NCI-H1930 (cell line): ENCODE measurements around the gene MYBBP1A.

ENCODE experiments used
- DNase-seq, 2 experiments: peaks; one replicate each; lab custom pipeline; 2025; lab: John Stamatoyannopoulos, UW

Gene MYBBP1A

DNA sequence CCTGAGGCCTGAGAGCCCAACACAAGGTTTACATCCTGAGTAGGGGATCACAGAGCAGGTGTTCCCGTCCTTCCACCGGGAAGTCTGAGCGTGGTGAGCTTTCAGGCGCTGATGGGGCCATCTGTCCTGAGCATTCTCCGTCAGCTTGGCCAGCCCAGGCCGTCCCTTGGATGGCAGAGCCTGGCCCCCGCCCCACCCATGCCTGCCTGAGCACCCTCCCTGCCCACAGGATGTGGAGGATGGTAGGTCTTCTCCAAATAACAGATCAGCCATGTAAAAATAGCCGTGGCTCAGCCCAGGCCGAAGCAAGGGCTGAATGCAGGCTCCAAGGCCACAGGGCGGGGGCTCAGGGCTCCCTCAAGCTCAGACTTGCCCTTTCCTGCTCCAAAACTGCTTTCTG, 36.3 kb downstream of the MYBBP1A start:
- no peak for DNase-seq

DNA sequence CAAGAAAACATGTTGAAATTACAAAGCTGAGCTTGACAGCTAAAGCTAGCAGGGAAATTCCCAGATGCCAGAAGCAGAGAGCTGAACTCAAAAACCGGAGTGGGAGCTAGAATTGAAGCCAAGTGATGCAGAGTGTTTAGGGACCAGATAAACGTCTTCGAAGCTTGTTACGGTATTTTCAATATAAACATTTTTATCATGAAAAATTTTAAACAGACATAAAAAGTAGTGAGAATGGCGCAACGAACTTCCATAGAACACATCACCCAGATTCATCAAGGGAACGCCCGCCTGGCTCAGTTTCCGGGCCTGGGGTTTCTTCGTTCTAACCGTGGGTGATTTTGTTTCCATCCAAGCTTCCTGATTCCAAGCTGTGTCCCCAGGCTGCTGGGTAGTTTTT, 38.4 kb downstream of the MYBBP1A start:
- no peak for DNase-seq

DNA sequence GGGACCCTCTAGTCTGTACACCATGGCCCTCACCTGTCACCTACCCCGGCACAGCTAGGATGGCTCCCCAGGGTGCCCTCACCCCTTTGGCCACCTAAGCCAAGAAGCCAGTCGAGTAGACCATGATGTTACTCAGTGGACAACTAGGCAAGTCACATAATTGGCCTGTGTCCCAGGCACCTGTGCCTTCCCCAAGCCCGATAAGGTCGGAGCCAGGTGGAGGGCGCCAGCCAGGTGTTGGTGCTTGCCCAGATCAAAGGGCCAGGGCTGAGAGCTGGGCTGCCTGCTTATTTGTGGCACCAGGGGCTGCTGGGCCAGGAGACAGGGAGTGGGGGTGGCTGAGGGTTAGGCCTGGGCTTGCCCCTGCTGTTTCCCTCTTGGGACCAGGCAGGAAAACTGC, 39.7 kb downstream of the MYBBP1A start:
- no peak for DNase-seq

DNA sequence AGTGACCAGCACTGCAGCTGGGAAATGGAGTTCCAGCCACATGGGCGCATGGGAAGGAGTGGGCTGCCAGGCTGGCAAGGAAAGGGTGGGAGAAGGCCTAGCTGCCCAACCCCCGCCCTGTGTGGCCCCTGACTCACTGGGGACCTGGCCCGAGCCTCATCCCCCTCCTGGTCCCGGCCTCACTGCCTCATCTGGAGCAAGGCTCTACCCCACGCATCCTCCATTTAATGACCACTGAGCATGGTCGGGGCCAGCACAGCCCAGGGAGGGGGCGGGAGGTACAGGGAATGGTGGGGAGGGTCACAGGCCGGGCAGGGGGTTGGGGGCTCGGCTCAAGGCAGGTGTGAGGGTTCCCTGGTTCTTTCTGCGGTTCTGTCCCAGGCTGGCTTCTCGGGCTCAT, 40.4 kb downstream of the MYBBP1A start:
- DNase-seq = no peak

DNA sequence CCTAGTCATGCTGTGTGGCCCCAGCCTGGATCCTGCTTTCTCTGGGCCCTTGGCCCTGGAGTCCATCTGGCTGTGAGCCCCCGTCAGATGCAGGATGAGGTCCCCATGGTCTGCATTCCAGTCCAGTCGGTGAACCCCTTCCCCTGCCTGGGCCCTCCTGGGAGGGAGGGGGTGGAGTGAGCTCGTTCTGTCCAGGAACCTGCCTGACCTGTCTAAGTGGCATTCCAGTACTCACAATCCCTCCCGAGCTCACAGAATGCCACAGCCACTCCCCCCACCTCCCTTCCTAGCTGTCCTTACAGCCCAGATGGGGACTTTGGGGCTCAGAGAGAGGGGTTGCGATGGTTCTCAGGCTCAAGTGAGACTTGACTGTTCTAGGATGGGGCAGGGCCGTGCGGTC, 41.0 kb downstream of the MYBBP1A start:
- DNase-seq = no peak

DNA sequence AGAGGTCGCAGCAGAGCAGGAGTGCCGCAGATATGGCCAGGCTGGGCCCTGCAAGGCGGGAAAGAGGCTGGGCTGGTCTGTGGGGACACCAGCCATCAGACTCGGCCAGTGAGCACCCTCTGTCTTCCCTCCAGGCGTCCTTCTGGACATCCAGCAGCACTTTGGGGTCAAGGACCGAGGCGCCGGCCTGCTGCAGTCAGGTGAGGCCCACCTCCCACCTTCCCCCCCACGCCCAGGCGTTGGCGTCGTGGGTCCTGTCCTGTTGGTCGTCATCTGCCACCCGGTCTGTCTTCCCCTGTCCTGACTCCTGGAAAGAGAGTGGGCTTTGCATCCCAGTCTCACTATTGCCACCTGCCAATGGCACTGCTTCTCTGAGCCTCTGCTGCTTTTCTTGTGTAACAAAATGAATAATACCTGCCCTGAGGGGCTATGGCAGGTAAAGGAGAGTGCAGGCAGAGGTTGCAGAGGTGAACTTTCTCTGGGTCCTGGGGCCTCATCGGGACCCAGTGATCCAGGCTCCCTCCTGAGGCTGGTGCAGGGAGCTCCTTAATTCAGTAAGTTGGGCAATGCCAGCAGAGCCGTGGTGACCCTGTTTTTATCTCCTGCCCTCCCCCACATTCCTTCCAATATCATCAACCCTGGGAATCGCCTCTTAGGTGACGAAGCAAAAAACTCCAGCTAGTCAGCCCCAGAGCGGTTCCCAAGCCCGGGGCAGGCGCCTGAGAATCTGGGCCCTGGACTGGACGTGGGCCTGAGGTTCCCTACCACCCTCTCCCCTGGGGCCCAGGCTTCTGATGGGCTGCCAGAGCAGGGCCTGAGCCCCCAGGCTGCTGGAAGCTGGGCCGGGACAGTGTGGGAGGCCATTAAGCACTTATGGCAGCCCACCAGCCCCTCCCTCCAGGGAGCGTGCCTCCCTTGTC, 41.8 kb downstream of the MYBBP1A start:
- no peak for DNase-seq

DNA sequence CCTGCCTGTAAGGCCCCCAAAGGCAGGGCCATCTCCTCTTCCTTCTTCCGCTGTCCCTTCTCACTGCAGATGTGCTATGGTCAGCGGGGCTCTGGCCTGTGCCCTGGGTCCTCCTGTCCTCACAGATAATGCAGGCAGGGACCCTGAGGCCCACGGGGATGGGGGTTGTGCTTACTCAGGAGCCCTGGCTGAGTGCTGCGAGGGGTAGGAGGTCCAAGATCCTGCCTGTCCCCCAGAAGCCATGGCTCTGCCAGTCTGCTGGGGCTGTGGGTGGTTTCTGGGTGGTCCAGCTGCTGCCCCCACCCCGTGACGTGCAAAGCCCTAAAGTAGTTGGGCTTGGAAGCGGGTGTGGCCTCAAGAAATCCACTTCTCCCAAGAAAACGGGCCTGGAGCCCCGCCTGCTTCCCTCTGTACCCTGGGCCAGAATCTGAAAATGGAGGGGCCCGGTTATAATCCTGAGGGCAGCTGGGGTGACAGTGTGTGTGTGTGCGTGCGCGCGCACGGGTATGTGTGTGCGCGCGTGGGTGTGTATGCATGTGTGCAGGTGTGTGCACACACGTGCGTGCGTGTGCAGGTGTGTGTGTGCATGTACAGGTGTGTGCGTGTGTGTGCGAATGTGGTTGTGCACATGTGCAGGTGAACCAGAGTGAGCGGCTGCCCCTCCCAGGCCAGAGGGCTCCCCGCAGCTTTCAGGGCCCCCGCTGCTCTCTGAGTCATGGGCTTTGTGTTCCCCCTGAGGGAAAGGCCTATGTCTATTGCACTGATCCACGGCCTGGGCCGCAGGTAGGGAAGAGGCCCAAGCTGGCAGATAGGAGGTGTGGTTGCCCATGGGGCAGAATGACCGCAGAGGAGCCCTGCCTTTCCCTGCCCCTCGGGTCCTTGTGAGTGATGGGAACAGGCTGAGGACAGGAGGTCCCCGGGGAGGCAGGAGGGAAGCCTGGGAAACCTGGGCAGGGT, 42.8 kb downstream of the MYBBP1A start:
- no peak for DNase-seq

DNA sequence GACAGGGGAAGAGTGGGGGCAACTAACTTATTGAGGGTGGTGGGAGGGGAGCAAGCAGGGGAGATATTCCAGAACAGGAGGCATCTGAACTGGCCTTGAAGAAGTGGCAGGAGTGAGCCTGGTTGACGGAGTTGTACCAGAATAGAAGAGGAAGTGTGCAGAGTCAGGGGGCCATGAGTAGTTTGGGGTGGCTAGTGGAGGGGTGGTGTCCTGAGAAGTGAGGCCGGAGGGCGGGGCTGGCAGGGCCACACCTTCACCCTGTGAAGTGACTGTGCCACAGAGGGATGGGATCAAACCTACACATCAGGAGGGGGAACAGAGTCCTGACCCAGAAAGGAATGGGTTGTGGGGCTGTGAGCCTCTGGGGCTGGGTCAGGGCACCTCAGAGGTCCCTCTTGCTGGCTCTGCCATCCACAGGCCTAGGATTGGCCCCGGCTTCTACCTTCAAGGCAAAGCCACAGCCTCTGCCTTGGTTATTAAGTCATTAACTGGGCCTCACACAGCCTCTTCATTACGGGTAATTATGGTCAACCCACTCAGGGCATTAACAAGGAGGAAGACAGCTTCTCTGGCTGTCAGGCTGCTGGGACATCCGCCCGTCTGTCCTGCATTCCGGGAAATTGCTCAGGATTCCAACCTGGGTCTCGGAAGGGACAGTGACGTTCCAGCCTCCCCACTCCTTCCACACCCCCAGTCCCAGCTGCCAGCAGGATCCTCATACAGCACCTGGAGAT, 43.8 kb downstream of the MYBBP1A start:
- DNase-seq = no peak

DNA sequence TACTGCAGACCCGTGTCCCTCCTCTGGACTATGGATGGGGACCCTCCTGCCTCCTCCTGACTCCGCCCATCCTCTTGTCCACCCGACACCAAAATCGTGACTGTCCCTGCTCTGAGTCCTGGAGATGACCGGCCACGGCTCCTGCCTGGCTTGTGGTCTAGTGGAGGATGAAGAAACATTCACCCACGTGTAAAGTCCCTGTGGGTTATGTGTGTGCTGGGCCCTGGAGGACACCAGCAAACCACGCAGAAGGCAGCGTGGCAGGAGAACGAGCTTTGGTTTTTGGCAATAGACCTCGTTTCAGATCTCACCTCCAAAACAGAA, 44.6 kb downstream of the MYBBP1A start:
- DNase-seq = no peak

DNA sequence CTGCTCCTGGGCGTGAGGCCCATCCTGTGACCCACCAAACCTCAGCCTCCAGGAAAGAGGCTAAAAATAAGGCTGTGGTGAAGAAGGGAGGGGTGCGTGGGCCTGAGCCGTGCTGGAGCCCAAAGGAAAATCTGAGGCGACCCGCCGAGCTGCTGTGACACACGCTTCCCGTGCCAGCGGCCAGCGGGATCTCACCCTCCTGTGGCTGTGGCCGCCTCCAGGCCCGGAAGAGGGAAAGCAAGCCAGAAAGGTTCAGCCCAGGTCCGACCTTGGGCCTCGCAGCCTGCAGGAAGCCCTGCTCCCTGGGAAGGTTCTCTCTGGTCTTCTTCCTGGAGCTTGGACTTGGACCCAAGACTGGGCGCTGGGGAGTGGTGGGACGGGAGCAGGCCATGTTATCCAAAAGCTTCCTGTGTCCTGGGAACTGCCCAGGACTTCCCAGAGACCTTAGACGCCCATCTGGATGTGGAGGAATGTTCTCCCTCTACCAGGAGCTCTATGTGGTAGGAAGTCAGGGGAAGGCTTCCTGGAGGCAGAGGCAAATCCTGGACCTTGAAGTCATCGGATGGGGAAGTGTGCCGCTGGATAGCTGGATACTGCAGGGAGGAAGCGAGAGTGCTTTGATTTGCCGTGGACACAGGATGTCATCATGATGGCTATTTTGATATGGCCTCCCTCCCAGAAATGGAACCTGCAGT, 45.1 kb downstream of the MYBBP1A start:
- DNase-seq = no peak

DNA sequence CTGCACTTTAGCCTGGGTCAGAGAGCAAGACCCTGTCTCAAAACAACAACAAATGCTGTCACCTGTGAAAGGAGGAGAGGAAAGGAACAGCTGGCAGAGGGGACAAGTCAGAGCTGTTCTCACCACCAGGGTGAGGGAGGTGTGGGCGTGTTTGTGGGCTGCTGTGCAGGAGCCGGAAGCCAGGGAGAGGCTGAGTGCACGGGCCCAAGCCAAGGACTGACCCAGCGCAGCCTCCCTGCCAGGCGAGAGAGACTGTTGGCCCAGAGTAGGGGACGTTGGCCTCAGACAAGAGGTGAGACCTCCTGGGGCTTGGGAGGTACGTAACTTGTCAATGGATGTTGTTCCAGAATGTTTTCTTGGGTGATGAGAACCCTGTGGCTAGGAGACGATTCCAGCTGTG, 45.8 kb downstream of the MYBBP1A start:
- DNase-seq = no peak

DNA sequence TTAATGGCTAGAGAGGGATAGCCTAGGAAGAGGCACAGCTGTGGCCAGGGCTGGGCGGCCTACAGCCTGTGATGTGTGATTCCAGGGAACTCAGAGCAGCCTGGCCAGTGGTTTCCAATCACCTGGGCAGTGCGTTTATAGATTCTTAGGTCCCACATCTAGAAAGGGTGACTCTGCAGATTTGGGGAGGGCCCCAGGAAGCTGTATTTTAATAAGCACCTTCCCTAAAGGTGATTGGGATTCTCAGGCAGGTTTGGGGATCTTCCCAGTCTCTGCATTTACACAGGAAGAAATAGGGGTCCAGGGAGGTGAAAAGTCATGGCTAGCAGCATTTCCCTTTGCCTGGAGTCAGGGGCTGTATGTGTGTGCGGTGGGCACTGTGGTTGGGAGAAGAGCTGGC, 47.0 kb downstream of the MYBBP1A start:
- DNase-seq = no peak

DNA sequence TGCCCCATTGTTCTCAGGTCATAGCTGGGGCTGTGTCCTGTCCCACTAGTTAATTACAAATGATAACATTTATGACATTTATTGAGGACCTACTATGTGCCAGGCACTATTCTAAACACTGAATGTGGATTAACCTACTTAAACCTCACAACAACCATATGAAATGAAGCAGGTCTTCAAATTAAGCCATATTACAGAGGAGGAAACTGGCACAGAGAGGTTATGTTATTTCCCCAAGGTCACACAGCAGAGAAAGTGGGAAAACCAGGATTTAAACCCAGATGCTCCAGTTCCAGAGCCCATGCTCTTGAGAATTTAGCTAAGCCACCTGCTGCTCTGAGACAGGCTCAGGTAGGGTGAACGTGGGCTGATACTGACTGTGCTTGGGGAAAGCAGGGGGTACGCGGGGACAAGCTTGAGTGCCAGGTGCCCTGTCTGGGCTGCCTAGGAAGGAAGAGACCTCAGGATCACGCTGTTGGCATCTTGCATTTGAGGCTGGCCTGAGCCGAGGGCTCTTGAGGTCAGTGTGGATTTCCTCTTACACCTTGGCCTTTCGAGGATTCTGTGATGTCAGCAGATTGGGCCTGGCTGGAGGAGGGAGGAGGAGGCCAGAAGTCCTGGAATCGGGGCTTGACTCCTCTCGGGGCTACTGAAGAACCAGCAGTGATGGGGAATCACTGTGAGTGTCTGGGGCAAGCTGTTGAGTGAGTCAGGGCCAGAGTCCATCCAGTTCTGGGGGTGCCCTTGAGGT, 47.6 kb downstream of the MYBBP1A start:
- no peak for DNase-seq

DNA sequence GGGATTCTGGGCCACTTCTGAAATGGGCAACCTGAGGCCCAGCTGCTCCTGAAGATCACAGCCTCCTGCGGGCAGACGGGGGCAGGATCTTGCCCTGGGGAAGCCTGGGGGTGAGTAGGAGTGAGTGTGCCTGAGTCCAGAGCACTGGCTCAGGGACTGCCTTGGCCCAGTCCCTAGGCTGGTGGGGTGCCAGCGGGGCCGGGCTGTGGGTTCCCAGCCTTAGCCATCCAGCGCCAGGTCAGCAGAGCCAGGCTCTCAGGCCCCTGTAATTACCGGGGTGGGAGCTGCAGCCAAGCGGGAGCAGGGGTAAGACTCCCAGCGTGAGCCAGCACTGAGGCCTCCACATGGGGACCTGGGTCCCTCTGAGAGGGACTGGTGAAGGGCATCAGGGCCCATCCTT, 48.3 kb downstream of the MYBBP1A start:
- DNase-seq = no peak

DNA sequence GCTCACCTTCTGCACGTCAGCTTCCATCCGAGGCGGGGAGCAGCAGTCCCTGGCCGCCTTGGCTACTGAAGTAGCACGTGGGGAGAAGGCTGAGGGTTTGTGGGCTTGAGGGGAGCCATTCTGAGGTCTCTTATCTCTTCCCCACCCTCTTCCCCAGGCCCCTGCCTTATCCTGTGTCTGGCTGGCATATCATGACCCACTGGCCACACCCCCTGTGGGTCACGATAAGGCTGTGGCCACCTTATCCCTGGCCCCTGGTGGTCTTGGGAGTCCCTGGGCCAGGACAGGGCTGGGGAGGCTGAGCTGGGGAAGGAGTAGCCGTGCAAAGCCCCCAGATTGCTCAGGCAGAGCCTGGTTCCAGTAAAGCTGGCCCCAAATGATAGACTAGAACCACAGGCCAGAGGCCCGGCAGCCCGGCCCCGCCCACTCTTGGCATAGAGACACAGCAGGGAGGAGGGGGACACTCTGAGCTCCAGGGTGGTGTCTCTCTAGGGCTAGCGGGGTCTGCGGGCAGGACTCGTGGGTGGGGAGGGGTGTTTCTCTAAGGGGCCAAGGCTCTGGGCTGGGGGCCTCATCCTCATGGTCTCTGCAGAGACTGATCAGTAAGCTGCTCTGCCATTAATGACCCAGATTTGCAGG, 48.9 kb downstream of the MYBBP1A start:
- DNase-seq = no peak

DNA sequence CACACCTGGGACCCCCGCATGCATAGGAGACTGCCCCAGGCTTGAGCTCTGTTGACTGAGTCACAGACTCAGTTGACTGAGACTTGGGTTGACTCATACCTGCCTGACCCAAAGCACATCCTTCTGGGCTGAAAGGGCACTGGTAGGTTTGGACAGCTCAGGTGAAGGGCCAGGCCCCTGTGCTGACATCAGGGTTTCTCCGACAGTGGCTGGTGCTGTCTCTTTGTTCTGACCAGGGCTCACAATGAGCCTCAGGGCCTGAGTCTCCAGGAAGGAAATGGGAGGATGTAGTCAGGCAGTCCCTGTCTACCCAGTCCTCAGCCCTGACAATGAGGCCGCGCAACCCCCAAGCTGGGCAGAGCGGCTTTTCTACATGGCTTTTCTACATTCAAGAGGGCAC, 50.0 kb downstream of the MYBBP1A start:
- DNase-seq = no peak

DNA sequence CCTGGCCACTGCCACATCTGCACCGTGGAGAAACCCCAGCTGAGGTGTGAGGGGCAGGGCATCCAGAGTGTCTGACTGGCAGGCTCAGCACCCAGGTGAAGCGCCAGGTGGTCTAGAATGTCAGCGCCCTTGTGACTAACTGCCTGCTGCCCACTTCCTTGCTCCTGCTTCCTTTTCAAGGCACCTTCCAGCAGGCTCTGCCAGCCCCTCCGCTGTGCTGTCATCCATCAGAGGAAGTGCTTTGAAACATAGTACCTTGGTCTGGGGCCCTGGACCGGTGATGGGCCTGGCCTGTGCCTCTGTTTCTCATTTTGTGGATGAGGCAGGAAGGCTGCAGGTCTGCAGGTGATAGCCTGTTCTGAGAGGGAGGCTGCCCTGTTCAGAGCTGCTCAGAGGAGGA, 51.0 kb downstream of the MYBBP1A start:
- DNase-seq = no peak

DNA sequence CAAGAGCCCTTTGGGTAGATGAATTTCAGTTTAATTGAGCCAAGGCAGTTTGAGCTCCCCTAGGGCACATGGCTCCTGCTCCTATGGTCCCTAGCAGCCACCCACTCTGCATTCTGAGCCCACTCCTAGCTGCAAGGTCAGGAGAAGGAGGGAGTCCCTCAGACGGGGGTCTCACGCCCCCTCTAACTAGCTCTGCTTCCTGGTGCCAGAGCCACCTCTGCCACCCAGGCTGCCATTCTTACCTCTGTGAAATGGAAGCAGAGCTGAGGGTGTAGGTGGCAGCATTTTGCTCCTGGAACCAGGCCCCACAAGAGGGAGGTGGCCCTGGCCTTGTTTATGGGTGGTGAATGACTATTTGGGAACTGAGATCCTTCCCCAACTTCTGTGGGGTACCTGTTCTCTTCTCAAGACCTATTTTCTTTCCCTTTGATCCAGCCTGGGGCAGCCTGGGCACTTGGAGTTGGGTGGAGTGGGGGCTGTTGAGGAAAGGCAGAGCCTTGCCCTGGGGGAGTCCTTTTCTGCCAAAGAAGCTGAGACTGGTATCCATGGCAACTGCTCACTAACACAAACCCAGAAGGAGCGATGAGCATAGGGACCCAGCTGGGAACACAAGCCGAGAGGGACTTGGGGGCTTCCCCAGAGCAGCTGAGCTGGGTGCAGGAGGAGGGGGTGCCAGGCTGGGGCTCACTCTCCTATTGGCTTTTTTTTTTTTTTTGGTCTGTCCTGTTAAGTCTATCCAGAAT, 51.7 kb downstream of the MYBBP1A start:
- no peak for DNase-seq

DNA sequence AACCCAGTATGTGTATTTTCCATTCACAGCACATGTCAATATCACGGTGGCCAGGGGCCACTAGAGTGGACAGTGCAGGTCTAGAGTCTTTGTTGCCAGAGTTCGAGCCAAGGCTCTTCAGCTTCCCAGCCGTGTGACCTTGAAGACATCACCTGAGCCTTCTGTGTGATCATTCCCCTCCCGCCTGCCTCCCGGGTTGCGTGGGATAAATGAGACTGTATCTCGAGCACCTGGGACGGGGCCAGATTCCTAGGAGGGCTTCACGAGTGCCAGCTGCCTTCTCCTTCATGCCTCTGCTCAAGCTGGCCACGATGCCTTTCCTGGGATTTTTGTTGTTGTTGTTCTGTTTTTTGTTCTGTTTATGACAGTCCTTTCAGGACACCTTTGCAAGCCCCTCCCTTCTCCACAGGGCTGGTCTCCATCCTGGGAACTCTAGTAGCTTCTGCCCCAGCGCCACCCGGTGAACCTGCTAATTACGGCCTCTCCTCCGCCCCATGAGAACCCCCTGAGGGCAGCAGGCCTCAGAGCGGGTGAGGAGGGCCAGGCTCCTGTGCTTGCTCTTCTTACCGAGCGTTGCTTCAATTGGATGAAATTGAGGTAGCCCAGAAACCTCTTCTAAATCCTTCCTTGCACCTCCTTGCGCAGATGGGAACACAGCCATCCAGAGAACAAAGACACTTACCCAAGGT, 52.6 kb downstream of the MYBBP1A start:
- no peak for DNase-seq
